HPDE6-E6E7 (cell line): ENCODE data around the gene TMTC1.

Experiments used
- DNase-seq: peaks from one replicate; pipeline ENCODE4 v3.0.0; 2011; ENCODE audit warnings: missing footprints; ENCODE audit errors: extremely low spot score

TMTC1 gene

DNA sequence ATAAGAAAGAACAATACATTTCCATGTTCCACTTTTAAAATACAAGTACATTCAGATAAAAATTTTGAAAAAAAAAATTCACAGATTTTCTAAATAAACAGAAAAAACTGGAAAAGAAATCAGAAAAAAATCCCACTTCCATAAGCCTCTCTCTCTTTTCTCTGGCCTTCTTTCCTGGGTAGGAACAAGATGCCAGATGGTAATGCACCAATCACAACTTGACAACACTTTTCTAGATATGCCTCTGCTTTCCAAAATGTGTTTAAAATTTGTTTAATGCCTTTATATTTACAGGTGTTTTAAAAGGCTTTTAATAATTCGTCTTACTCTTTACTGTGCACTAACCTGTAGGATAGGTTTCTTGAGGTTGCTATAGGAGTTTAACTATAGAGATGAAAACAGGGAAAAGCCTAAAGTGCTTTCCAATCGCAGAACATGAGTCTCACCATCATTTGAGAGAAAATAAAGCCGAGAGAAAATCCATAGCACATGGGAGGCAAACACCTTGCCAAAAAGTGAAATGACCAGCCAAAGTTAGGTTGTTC lies 74.2 kb downstream of the TMTC1 start:
- no peak for DNase-seq

GRCh38 chr12:29709054-29709453 lies 74.7 kb downstream of the TMTC1 start:
- no peak for DNase-seq

- no peak for DNase-seq
These were observed 75.9 kb downstream of the TMTC1 start for GRCh38 chr12:29707846-29708245.

DNA sequence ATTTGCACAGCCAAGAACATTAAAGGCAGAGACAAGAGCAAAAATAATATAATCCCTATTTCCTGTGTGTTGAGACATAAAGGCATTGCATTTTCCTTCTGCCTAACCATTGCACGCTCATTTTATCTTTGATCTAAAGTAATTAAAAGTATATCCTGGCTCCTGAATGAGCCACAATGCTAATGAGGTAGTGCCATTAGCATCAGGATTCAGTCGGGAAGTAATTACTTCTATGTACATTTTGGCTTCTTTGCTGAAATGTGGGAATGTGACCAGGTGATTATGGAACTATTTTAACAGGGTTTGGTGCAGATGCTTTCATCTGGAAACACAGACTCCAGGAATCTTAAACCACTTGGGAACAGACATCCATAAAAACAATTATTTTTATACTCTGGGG lies 77.4 kb downstream of the TMTC1 start:
- DNase-seq, result no peak

DNA sequence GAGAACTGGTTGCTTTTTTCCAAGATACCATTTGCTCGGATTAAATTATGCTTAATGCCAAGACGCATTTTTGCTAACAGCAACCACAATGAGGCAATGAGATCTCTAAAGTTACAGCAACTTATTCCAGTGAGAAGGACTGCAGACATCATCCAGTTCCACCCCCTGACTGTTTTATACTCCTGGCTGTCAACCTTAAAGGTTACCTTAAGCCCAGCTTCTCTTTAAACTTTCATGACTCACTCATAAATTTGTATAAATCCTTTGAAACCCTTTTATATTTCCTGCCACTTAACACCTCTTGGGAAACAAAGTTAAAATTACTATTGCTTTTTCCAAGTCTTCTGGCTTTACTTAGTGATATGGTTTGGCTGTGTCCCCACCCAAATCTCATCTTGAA lies 80.2 kb downstream of the TMTC1 start:
- no peak for DNase-seq

DNA sequence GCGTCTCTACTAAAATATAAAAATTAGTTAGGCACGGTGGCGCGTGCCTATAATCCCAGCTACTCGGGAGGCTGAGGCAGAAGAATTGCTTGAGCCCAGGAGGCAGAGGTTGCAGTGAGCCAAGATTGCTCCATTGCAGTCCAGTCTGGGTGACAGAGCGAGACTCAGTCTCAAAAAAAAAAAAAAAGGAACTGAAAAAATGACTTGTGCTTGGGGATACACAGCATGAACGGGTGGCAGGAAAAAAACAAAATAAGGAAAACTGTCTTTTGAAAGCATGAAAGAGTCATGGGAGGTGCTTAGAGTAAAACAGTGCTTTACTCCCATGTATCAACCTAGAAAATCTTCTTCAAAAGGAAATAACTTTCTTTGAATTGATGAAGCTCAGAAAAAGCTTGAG lies 80.8 kb downstream of the TMTC1 start:
- DNase-seq, result no peak

DNA sequence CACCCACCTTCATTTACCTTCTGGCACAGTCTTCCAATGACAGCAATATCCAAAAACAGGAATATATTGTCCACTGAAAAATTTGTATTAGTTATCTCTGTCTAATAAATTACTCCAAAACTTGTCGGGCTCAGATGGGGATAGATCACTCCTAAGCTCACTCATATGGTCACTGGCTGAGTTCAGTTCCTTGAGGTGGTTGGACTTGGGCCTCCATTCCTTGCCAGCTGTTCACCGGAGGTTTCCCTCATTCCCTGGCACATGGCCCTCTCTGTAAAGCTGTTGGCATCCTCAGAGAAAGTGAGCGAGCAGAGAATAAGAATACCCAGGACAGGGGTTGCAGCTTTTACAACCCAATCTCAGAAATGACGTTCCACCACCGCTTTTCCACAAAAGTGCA lies 81.5 kb downstream of the TMTC1 start:
- no peak for DNase-seq

- DNase-seq, result no peak
These were observed 82.8 kb downstream of the TMTC1 start for GRCh38 chr12:29700761-29701481.

DNA sequence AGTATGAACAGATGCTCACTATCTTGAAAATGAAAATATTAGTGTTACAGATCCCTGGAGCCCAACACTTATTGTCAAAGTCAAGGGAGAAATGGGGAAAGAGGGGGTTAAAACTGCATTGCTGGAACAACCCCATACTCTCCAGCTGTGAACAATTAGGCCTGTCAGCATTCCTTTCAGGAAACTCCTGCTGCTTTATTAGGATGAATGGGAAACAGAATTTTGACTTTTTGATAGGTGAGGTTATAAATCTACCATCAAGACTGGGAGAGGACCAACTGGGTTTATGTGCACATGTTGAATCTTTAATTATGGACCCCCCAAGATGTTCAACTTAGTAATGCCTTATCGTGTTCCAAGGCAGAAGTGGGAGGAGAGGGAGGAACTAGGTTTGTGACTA lies 85.0 kb downstream of the TMTC1 start:
- no peak for DNase-seq

- DNase-seq, result no peak
These were observed 87.9 kb downstream of the TMTC1 start for GRCh38 chr12:29695800-29696199.

- no peak for DNase-seq
These were observed 88.7 kb downstream of the TMTC1 start for GRCh38 chr12:29695026-29695425.

- no peak for DNase-seq
These were observed 89.7 kb downstream of the TMTC1 start for GRCh38 chr12:29694002-29694401.

DNA sequence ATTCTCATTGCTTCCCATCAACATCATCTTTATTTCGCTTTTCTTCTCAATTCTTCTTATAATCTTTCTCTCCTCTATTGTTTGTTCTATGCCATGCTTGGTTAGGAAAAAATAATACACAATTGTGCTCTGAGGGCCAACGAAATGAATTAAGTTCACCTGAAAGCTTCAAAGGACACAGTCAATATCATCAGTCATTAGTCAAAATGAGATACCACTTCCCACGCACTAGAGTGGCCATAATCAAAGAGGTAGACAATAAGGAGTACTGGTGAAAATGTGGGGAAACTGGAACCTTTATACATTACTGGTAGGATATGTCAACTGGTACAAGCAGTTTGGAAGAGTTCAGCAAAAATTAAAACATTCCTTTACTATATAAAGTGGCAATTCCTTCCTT lies 91.5 kb downstream of the TMTC1 start:
- no peak for DNase-seq

- no peak for DNase-seq
These were observed 92.4 kb downstream of the TMTC1 start for GRCh38 chr12:29691161-29691854.

- no peak for DNase-seq
These were observed 93.0 kb downstream of the TMTC1 start for GRCh38 chr12:29690728-29691127.

GRCh38 chr12:29688914-29689313 lies 94.8 kb downstream of the TMTC1 start:
- DNase-seq, result no peak

GRCh38 chr12:29682088-29682487 lies 101.7 kb downstream of the TMTC1 start:
- no peak for DNase-seq

GRCh38 chr12:29681370-29681769 lies 102.4 kb downstream of the TMTC1 start:
- no peak for DNase-seq

- no peak for DNase-seq
These were observed 107.1 kb downstream of the TMTC1 start for GRCh38 chr12:29676676-29677075.

DNA sequence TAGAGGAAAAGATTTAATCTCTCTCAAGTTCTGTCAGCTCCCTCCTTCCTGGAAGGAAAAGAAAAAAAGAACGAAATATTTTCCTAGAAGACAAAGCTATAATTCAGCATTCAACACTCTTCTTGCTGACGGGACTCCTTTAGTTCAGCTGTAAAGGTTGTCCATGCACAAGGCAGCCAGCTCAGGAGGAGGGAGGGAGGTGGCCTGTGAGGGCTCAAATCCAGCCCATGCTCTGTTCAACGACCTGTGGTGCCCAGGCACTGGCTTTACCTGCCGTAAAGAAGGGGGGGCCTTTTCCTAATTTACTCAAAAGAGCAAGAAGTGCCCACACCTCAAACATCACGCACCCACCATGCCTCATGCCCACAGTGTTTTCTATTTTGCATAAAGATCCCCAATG lies 109.3 kb downstream of the TMTC1 start:
- DNase-seq, result no peak

DNA sequence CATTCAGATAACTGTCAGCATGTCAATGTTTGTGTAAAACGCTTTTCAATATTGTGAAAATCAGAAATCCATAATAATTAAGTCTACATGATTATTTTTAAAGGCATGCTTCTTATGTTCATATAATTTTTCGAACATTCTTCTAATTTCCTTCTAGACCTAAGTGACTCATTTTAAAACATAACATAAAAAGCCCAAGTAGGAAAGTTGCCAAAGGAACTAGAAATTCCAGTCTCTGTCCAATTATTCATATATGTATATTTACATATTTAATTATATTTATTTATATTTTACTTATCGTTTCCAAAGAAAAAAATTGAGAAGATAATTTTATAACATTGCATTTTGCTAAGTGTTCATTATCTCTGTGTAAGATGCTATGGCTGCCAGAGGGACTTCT lies 110.4 kb downstream of the TMTC1 start:
- no peak for DNase-seq

DNA sequence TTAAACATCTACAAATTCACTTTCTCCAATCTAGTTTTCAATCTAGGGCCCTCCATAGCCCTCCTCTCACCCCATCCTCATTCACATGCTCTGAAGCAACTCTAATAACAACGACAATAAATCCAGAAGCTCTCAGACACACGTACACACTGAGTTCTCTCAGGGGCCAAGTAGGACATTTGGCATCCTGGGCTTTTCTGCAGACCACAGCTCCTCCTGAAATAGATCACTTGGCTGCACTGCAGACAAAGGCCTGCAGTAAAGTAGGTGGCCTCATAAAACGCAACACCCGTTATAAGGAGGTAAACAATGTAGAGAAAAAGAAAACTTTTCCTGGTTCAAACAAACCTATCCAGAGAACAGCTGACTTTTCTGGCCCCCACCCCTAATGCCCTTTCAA lies 111.2 kb downstream of the TMTC1 start:
- DNase-seq, result no peak

GRCh38 chr12:29671742-29672141 lies 112.0 kb downstream of the TMTC1 start:
- DNase-seq, result no peak
